ENCODE results near the gene ASXL2.

DNA sequence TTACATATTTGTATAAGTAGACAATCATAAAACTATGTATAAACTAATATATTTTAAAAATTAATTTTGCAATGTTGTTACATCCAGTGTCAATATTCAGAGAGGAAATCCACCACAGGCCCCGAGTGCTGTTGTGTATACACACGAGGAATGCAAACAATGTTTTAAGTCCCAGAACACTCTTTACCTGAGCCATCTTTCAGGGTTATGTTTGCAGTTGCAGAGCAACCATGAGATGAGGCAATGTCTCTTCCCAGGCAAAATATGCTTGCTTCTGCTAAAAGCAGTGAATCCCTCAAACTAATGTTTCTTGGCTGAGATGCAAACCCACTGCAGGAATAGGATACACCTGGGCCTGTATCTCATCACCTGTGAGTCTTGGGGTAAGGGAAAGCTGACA, 91.3 kb downstream of the ASXL2 start:
- TF ChIP-seq, protein P1, sequence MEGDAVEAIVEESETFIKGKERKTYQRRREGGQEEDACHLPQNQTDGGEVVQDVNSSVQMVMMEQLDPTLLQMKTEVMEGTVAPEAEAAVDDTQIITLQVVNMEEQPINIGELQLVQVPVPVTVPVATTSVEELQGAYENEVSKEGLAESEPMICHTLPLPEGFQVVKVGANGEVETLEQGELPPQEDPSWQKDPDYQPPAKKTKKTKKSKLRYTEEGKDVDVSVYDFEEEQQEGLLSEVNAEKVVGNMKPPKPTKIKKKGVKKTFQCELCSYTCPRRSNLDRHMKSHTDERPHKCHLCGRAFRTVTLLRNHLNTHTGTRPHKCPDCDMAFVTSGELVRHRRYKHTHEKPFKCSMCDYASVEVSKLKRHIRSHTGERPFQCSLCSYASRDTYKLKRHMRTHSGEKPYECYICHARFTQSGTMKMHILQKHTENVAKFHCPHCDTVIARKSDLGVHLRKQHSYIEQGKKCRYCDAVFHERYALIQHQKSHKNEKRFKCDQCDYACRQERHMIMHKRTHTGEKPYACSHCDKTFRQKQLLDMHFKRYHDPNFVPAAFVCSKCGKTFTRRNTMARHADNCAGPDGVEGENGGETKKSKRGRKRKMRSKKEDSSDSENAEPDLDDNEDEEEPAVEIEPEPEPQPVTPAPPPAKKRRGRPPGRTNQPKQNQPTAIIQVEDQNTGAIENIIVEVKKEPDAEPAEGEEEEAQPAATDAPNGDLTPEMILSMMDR (IDR thresholded peaks at IDR 0.05; ENCODE audit: insufficient read depth, low read depth, low read length): no peak
- TF ChIP-seq EZH2 (IDR thresholded peaks at IDR 0.05; ENCODE audit: insufficient read depth, low read length): no peak

Measured in astrocyte (in vitro differentiated cells and primary cell).